Activated CD4-positive, alpha-beta T cell treated with anti-CD3 and anti-CD28 coated beads, Interleukin-10, Interleukin-2, amounts not matched to agents 100 ng/mL and 50 ng/mL, durations not matched to agents 16 hours and 8 hours (primary cell): ENCODE results near the gene VPS37D.
"Not testable (repeated sequence)": the region's sequence is repeated elsewhere in the genome, so short reads cannot be mapped to it uniquely, and the experiment has no call there.

Source experiments
- DNase-seq: peaks from one replicate; pipeline ENCODE4 v3.0.0-alpha.2; 2020

Gene VPS37D

GRCh38 chr7:73706126-73707044, 38.8 kb downstream of the VPS37D start:
- DNase-seq: peak; percentile 69

- peak; percentile 47 for DNase-seq
These were observed 39.5 kb downstream of the VPS37D start for GRCh38 chr7:73707045-73707631.

DNA sequence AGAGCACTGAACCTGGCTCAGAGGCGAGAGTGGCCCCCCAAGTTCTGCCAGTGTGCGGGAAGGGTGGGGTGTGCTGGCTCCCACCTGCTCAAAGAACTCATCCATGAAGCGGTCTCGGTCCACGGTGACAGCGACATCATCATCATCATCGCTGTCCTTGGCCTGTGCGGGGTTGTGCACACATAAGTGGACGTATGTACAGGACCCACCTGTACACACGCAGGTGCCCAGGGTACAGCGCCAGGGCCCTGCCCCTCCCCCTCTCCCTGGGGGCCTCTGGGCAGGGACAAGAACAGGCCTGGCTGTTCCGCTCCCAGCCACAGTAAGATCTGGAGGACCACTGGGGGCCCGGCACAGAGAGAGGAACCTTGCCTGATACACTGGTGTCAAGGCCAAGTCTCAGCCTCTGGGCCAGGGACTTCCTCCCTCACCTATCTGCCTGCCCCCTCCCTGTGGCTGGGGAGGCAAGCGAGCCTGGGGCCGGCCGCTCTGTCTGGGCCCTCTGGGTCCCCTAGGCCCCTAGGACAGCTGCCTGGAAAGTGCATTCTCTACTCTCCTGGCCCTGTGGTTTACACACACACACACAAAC, 41.4 kb downstream of the VPS37D start:
- no peak for DNase-seq

GRCh38 chr7:73712773-73713172, 45.1 kb downstream of the VPS37D start:
- DNase-seq: no peak

GRCh38 chr7:73713319-73713718, 45.7 kb downstream of the VPS37D start:
- DNase-seq: not testable (repeated sequence)

GRCh38 chr7:73715648-73716317, 48.2 kb downstream of the VPS37D start:
- peak; percentile 85 for DNase-seq

DNA sequence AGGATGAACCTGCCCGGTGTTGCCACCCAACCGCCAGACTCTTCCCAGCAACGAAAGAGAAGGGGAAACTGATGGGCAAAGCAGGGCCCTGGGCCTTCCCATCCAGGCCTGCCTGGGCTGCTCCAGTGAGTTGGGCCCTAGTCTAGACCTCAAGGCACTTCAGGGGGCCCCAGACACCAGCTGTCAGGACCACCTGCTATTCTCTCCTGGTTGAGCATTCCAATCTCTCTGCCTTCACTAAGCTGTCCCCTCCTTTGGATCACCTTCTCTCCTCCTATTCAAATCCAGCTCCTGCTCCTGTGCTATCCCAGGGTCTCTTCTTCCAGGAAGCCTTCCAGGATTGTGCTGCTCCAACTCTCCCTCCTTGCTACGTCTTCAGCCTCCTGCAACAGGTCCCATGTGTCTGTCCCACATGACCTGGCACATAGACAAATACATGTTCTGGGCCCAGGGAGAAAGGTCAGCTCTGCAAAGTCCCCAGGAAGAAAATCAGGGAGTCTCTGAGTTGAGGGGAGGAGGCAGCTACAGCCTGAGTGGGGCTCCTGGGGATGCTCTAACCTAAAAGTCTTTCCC, 48.8 kb downstream of the VPS37D start:
- DNase-seq: no peak

- no peak for DNase-seq
These were observed 49.6 kb downstream of the VPS37D start for GRCh38 chr7:73717025-73717807.

GRCh38 chr7:73717991-73718405, 50.4 kb downstream of the VPS37D start:
- peak; percentile 87 for DNase-seq

DNA sequence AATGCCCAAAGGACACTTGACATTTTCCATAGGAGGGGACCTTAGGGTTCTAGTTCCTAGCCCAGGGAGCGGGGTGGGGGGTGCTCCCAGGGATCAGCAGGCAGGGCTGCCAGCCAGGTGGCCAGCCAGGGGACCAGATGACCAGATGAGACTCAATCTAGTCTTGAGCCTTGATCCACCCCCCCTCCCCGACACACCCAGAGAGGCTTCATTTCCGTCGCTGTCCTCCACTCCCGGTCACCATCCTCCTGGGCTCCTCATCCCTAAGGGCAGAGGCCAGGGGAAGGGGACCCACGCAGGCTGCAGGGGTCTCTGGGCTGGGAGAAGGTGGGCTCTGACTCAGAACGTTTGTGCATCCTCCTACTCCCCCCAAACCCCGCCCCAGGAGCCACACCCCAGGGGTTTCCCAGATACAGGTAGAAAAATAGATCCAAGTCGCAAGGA, 50.8 kb downstream of the VPS37D start:
- DNase-seq: no peak

DNA sequence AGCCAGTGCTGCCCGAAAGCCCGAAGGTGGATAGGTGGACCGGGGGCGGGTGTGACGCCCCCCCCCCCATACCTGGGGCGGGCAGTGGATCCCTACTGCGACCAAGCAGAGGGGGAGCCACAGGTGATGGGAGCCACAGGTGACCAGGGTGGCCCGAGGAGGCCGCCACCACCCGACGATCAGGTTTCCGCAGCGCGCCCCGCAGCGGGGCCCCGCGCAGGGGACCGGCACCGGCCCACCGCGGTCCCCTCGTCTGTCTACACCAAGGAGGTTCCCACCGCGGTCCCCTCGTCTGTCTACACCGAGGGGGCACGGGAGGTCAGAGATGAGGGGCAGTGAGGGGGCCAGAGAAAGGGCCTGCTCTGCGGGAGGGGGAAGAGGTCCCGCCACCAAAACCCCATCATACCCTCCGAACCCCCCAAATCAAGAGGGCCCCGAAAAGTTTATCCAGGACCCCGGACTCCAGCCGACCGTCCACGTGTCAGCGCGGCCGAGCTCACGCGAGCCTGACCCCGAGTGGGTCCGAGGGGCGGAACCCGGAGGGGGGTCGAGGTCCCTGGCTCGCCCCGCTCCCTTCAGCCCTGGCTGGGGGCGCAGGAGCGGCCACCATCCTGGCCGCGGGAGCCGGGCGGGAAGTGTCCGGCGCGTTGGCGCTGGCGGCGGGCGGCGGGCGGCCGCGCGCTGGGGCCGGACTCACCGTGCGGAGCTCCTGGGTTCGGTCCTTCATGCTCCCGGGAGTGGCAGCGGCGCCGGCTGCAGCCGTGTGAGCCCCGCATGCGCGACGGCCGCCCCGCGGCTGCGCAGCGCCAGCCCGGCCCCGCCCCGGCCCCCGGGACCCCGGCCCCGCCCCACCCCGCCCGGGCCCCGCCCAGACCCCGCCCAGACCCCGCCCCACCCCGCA, 51.5 kb downstream of the VPS37D start, which contains the start of gene STX1A:
Gene STX1A (minus strand): TSS at position 765 of the 901 bp plus-strand sequence. CDS start 38 bp downstream, at position 727.
- DNase-seq: peak; percentile 85

- no peak for DNase-seq
These were observed 52.2 kb downstream of the VPS37D start for GRCh38 chr7:73719806-73720169.

GRCh38 chr7:73720443-73720842, 52.8 kb downstream of the VPS37D start:
- not testable (repeated sequence) for DNase-seq

DNA sequence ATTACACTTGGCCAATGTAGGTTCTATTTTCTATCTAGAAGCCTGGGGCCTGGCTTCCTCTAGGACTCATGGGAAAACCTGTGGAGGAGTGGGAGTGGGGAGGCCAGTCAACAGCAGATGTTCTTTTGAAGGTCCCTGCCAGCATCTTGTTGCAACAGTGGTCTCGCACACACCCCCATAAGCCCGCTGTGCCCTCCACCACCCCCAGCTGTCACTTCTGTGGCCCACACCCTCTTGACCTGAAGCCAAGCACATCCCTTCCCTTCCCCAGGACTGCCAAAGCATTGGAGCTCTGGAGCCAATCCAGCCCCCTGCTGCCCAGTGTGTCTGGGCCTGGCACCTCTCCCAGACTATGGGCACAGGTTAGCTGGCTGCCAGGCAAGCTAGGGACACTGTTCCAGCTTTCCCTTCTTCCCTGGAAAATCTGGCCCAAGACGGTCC, 53.8 kb downstream of the VPS37D start:
- DNase-seq: no peak
